Stimulated activated CD8-positive, alpha-beta memory T cell treated with anti-CD3 and anti-CD28 coated beads, Interleukin-15, amount 100 ng/mL, for 24 hours (primary cell): ENCODE measurements around the gene STARD10.

Experiments
- DNase-seq: peaks from one replicate; pipeline ENCODE4 v3.0.0-alpha.2; 2020; ENCODE audit warnings: low read depth

Gene STARD10

DNA sequence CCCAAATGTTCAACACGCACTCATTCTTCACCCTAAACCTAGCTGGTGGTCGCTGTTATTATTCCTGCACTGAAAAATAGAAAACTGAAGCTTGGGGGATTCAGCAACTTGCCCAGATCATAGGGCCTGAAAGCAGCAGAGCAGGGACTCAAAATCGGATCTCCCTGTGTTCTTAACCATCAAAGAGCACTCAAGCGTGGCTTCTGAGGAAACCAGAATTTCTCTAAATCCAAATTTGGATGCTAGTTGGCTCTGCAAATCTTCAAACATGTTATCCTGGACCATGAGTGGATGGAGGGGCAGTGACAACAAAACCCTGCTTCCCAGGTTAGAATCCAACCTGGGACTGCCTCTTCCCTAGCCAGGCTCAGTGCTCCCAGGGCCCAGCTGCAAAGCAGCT is 30.0 kb downstream of the STARD10 start:
- DNase-seq: no peak

GRCh38 chr11:72762641-72763304 is 31.1 kb downstream of the STARD10 start:
- DNase-seq: no peak

DNA sequence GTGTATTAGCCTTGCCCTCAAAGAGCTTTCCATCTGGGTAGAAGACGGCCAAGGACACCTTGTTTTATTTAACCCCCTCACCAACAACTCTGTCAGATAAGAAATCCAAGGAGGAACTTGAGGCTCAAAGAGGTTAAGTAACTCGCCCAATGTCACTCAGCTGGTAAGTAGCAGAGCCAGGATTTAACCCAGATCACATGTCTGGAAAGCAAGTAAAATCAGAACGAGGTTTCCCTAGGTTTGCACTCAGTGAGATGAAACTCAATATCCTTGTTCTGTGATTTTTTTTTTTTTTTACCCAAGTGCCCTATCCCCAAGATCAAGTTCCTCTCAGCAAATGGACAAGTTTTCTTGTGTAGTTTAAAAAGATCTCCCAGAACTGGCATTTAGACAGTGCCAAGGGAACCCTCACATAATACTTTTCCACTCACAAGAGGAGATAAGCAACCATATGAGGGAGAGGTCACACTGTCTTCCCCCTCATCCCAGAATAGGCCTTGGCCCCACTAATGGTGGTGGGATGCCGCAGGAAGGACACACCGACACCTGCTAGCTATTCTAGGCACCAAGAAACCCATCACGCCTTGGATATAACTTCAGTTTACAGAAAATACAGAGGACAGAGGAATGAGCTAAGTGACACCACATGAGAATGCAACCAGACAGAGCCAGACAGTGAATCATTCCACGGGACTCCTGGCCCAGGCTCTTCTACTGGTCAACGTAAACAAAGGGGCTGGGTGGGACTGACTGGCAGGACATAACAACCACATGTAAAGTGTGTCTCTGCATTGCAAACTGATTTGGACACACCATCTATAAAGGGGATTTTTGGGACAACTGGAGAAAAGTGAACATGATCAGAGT is 33.1 kb downstream of the STARD10 start:
- no peak for DNase-seq

DNA sequence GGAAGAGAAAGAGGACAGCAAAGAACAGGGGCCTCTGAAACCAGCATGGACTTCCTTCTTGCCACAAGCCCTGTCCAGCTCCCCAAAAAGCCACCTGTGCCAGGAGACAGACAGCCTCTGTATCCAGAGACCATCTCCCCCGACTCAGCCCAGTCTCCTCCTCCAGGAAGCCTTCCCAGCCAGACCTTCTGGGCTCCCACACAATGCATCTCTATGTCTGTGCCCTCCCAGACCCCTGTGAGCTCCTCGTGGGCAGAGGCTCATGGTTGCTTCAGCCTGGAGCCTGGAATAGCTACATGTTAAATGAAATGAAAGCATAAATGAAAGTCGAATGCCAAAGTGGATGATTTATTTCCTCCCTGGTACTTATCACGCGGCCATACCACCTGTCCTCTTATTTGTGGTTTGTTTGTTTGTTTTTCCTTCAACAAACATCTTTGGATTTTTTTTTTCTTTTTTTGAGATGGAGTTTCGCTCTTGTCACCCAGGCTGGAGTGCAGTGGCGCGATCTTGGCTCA is 34.3 kb downstream of the STARD10 start:
- DNase-seq: no peak

GRCh38 chr11:72758690-72759389 is 35.0 kb downstream of the STARD10 start:
- no peak for DNase-seq

DNA sequence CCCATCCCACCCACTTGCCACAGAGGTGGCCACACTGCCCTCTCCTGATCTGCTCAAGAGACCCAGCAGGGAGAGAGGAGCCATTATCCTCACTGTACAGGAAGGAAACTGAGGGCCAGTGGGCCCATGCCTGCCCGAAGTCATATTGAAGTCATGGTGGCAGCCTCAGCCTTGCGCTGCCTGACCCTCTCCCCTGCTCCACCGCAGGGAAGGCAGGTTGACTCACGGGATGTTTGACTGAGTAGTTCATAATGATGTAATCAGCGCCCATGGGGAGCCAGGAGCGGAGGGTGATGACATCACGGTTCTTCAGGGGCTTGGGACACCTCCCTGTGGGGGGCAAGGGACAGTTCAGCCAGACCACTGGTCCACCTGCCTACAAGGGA is 35.5 kb downstream of the STARD10 start:
- DNase-seq: no peak

GRCh38 chr11:72755713-72756285 is 38.0 kb downstream of the STARD10 start:
- no peak for DNase-seq

DNA sequence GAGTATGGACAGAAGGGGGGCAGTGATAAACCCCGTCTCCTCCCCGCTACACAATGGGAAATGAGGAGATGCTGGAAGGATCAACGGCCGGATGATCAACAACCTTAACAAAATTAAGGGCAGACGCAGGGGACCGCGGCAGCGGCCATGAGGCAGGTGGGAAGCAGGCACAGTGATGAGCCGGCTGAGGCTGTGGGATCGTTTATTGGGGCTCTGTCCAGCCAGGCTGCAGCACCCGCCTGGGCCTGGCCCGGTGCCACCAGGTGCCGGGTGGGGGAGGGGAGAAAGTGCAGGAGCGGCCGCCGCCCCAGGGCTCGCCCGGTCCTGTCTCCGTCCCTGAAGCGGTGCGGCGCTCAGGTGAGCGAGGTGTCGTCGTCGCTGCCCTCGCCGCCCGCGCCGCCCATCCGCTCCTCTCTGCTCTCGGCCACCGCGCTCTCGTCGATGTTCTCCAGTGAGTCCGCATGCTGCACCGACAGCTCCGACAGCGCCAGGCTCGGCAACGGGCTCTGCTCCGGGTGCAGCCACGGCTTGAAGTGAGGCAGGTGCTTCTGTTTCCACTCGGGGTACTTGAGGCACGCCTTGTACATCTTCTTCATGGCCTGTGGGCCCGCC is 39.2 kb downstream of the STARD10 start:
- DNase-seq: no peak

- DNase-seq: no peak
Observed at GRCh38 chr11:72754149-72754543, 39.7 kb downstream of the STARD10 start.

GRCh38 chr11:72753341-72754148 is 40.3 kb downstream of the STARD10 start:
- DNase-seq: no peak

DNA sequence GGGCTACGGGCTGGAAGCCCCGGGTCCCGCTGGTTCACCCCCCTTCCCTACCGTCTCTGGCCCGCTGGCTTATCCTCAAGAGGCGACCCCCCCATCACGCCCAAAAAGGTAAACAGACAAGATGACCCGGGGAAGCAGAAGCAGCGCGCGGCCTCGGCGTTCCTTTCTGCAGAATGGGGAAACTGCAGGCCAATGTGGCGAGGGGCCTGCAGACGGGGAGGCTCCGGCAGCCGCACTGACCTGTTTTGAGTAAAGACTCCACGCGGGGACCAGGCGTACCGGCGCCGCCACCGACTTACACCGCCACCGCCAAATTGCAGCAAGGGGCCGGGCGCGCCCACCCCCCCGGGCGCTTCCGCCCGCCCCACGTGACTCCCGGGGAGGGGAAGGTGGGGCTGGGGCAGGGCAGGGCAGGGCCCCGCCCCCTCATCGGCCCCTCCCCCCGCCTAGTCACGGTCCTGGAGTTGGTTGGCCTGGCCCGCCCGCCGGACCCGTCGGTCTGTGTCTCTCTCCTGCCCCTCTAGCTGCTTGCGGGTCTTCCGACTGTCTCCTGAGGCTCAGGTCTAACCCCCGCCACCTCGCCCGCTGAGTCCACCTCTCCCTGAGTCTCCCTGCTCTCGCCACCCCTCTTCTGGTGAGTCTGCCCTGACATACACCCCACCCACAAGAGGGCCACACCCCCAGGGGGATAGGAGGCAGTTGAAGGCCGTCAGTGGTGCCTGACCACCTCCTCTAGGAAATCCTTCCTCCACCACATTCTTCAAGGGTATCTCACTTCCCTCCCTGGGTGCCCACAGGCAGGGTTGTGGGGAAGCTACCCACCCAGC is 41.5 kb downstream of the STARD10 start, which contains the start of gene ARAP1:
Gene ARAP1, minus strand, starts transcription at position 321 of the 827 bp plus-strand sequence. CDS start 25,280 bp downstream, outside the sequence.
- DNase-seq: peak; percentile 47

- DNase-seq: no peak
Observed at GRCh38 chr11:72751116-72752087, 42.4 kb downstream of the STARD10 start.

GRCh38 chr11:72750556-72751115 is 43.2 kb downstream of the STARD10 start:
- no peak for DNase-seq

DNA sequence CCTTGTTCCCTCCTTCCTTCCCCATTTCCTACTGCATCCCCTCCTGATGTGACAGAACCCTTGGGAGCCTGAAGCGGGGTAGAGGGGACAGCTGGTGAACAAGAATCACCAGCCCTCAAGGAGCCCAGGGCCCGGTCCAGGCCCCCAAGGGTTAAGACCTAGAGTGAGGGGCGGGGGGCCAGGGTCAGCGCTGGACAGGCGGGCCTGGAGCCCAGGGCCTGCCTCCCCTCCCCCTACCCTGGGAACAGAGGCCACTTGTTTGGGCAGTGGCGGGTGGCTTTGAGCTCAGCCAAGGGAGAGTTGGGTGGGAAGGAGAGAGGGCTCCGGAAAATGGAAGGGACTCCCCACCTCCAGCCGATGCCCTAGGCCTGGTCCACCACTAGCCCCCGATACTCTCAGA is 43.8 kb downstream of the STARD10 start:
- DNase-seq: no peak

GRCh38 chr11:72747289-72747855 is 46.5 kb downstream of the STARD10 start:
- DNase-seq: no peak

GRCh38 chr11:72746821-72747220 is 47.0 kb downstream of the STARD10 start:
- DNase-seq: no peak

GRCh38 chr11:72745925-72746550 is 47.8 kb downstream of the STARD10 start:
- DNase-seq: no peak

DNA sequence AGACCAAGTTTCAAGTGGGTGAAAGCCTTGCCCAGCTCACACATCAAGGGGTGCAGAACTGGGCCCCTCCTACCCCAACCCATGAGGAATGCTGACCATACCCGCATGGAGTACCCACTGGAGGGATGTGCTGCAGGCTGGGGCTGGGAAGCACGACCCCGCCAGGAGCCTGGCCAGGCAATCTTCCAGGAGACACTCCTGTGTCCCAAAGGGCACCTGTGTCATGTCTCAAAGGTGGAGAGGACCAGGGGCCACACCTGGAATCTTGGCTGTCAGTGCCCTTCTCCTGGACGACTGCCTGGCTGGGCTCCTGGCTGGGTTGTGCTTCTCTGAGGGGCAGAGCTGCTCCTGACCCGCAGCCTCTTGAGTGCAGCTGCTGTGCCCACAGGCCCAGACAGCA is 48.3 kb downstream of the STARD10 start:
- DNase-seq: no peak
